Lower leg skin (tissue), 4 donors: ENCODE data around the gene POC1A. TPM values are rescaled to one million over a fixed set of nuclear protein-coding genes. Genes with fewer than 3 reads are reported as not detected.

Experiments
- DNase-seq, 2 donors: peaks; one replicate each; pipeline ENCODE4 v3.0.0-alpha.2; 2019; ENCODE audit warnings: low spot score in 2 of 2
- H3K4me3 ChIP-seq: fragments of 200-600 bp; sonication (generic); 2 replicates; pipeline ENCODE4 v1.5.1; 2017; ENCODE audit warnings: mild to moderate bottlenecking, low read depth; ENCODE audit not compliant: poor library complexity, severe bottlenecking
- POLR2A ChIP-seq, 2 donors: fragments of 450-650 bp; IDR thresholded peaks; one replicate each; pipeline ENCODE4 v1.6.1; 2016 to 2017; ENCODE audit warnings: antibody characterized with exemption in 2 of 2, mild to moderate bottlenecking in 1 of 2, moderate library complexity in 1 of 2
- WGBS, 2 donors: methylation state at CpG; one replicate each; pipeline ENCODE4 v1.1.5; 2018; 5-methylcytosine and 5-hydroxymethylcytosine counted together
- intact Hi-C: fragments of 100-400 bp; cut with DNase I; formaldehyde crosslinking; loops from one replicate; pipeline ENCODE4 v1.15.0; 2023; ENCODE audit warnings: low total_unique reads
- total RNA-seq, 4 donors: library from RNA; depleted of rRNA; stranded (reverse); fragments of >200 nt; gene quantifications; one replicate each; pipeline ENCODE4 v1.1.0, GENCODE V29; 2016
- TF ChIP-seq, protein P1 (sequence below), 3 donors: fragments of 450-650 bp; IDR thresholded peaks; one replicate each; pipeline ENCODE4 v1.5.1; 2016; ENCODE audit warnings: antibody characterized with exemption in 3 of 3, mild to moderate bottlenecking in 3 of 3, moderate library complexity in 2 of 3

POC1A gene
- total RNA-seq, 4 donors from 2014 or later: 1.6 to 4.9 (median 1.9) TPM

DNA sequence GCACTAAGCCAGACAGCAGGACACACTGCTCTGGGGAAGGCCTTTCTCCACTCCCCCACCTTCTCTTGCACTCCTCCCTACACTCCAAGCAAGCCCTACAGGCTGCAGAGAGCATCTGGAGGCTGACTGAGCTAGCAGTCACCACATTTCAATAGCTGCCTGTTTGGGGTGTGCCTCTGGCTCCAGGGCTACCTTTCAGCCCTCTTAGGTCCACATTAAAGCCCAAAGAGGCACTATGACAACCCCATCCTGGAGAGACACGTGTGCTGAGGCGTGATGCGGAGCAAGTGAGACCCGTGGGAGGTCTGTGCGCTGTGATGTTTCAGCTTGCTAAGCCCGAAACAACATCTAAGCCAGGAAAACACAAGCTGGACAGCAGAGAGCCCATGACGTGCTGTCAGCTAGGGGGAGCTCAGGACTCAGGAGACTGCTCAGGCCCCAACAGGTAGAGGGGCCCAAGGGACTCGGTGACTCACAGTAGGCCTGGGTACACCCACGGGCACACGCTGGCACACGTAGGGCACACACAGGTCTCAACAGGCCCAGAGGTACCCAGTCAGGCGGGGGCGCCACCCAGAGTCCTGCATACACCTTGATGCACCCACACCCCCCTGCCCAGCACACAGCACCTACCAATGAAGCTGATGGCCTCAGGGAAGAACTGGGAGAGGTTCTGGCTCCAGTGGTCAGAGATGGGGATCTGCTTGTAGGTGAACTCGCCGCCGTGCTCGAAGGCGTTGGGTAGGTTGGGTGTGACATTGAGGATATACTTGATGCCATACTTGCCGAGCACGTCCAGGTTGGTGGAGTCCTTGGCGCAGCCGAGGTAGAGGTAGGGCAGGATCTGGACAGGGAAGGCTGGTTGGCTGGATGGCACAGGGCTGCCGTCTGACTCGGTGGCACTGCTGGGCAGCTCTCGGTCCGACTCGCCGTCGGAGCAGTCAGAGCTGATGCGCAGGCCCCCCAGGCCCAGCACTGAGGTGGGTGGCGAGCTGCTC lies 100.6 kb downstream of the POC1A start:
- 42 to 53% methylated on average over 31 of the region's 31 CpGs for WGBS, 2 donors
- intact Hi-C loops: loop anchor here (2.0 kb wide), 1 partner anchor 65 kb away; no protein-coding TSS in a partner anchor
- DNase-seq: peak; percentile 83 to 93

DNA sequence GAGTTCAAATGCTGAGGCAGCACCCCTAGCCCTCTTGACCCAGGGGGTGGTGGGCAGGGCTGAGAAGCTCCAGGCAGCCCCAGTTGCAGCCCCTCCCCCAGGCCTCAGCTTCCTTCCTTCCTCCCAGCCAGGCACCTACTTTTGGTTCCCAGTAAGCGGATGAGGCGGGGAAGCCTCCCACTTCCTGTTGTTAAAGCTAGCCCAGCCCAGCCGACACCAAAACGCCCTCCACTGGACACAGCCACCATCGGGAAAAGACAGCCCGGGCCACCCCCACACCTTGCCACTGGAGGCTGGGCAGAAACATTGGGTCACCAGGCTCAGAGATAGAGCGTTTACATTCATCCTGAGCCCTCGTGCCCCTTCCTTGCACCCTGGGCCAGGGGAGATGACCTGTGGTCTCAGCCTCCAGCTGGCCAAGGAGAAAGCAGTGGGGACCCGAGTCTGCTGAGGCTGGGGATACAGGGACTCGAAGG lies 101.4 kb downstream of the POC1A start:
- no peak overlapping the region for H3K4me3 ChIP-seq
- 5 to 8% methylated on average over 10 of the region's 10 CpGs for WGBS, 2 donors
- TF ChIP-seq POLR2A (IDR thresholded peaks at IDR 0.05): no peak
- TF ChIP-seq, protein P1, sequence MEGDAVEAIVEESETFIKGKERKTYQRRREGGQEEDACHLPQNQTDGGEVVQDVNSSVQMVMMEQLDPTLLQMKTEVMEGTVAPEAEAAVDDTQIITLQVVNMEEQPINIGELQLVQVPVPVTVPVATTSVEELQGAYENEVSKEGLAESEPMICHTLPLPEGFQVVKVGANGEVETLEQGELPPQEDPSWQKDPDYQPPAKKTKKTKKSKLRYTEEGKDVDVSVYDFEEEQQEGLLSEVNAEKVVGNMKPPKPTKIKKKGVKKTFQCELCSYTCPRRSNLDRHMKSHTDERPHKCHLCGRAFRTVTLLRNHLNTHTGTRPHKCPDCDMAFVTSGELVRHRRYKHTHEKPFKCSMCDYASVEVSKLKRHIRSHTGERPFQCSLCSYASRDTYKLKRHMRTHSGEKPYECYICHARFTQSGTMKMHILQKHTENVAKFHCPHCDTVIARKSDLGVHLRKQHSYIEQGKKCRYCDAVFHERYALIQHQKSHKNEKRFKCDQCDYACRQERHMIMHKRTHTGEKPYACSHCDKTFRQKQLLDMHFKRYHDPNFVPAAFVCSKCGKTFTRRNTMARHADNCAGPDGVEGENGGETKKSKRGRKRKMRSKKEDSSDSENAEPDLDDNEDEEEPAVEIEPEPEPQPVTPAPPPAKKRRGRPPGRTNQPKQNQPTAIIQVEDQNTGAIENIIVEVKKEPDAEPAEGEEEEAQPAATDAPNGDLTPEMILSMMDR (IDR thresholded peaks at IDR 0.05): no peak
- peak; percentile 88 to 96 for DNase-seq
- intact Hi-C loops: loop anchor here (2.0 kb wide), 1 partner anchor 66 kb away; no protein-coding TSS in a partner anchor

More for the DNA sequence above, 100.6 kb downstream of the POC1A start:
- H3K4me3 ChIP-seq: no peak overlapping the region
- TF ChIP-seq, protein P1 (IDR thresholded peaks at IDR 0.05): no peak
- no peak for TF ChIP-seq POLR2A (IDR thresholded peaks at IDR 0.05)

DNA sequence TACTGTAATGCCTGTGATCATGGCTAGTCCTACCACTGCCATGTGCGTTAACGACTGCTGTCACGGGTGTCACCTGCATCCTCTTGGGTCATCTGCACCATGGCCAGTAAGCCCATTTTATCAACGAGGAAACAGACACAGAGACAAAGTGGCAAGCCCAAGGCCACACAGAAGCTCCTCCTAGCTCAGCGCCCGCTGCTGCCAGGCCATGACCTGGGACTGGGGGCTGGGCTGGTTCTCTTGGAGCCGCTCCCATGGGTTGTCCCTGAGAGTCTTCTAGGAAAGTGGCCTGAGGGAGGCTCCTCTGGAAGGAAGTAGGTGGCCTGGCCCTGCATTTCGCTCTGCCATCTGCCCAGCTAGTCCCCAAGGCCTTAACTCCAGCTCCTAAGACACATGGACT lies 102.8 kb downstream of the POC1A start:
- WGBS, 2 donors: 55 to 62% methylated on average over 7 to 8 of the region's 8 CpGs
- TF ChIP-seq, protein P1 (IDR thresholded peaks at IDR 0.05): no peak
- no peak for TF ChIP-seq POLR2A (IDR thresholded peaks at IDR 0.05)
- no peak overlapping the region for H3K4me3 ChIP-seq
- intact Hi-C loops: no loop called here
- DNase-seq: no peak

DNA sequence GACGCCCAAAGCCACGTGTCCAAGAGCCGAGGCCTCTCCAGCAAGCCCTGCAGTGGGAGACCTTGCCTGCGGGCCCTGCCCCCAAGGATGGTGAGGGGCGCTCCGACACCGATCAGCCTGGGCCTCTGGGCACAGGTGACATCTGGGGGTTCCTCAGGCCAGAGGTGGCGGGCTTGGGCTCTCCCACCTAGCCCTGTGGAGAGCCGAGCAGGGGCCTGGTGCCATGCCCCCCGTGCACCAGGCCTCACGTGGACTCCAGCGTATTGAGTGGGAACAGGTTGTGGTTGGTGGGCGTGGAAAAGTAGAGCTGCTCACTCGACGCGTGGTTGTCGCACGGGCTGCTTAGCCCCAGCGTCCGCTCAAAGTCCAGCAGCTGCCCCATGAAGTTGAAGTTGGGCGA lies 103.7 kb downstream of the POC1A start:
- WGBS, 2 donors: 85 to 89% methylated on average over 16 to 18 of the region's 21 CpGs
- H3K4me3 ChIP-seq: no peak overlapping the region
- TF ChIP-seq, protein P1 (IDR thresholded peaks at IDR 0.05): no peak
- TF ChIP-seq POLR2A (IDR thresholded peaks at IDR 0.05): no peak
- intact Hi-C loops: no loop called here
- DNase-seq: no peak

DNA sequence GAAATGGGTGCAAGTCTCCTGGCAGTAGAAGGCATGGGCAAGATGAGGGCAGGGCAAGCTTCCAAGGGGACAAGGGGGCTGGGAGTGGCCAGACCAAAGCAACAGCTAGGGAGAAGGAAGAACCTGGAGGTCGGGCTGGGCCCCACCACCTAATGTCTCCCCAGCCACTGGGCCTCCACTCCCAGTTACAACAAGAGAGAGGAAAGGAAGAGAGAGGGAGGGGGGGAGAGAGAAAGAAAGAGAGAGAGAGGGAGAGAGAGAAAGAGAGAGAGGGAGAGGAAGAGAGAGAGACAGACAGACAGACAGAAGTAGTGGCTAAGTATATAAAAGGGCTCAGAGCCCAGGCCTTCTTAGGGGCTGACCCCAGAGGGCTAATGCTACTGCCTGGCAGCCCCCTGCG lies 104.7 kb downstream of the POC1A start:
- DNase-seq: no peak
- intact Hi-C loops: no loop called here
- 51 to 64% methylated on average over 2 of the region's 2 CpGs for WGBS, 2 donors
- no peak overlapping the region for H3K4me3 ChIP-seq
- TF ChIP-seq, protein P1 (IDR thresholded peaks at IDR 0.05): no peak
- TF ChIP-seq POLR2A (IDR thresholded peaks at IDR 0.05): no peak
